Body of pancreas (tissue), 4 donors: Measurements from ENCODE around the gene DLEU7.

Experiments used
- CTCF ChIP-seq, 7 experiments: fragments of 450-650 bp in 4 of 7; fragments of 200-600 bp in 3 of 7; sonication (generic) in 3 of 7; IDR thresholded peaks; one replicate each; pipeline ENCODE4 v1.5.1; 2016 to 2019; ENCODE audit warnings: antibody characterized with exemption in 7 of 7
- POLR2A ChIP-seq, 3 donors: fragments of 450-650 bp; IDR thresholded peaks; one replicate each; pipeline ENCODE4 v1.6.1; 2016; ENCODE audit warnings: antibody characterized with exemption in 3 of 3, mild to moderate bottlenecking in 2 of 3

GRCh38 chr13:50867637-50867945 is 24.1 kb upstream of the DLEU7 start:
- TF ChIP-seq POLR2A (IDR thresholded peaks at IDR 0.05) (no peak), CTCF (IDR thresholded peaks at IDR 0.05) (no peak)
